GM18508 (cell line): ENCODE measurements around the gene EEF2K.
A peak's percentile ranks its signal among the peaks of the same experiment; 100 is the strongest.
"Not testable (repeated sequence)": the region's sequence is repeated elsewhere in the genome, so short reads cannot be mapped to it uniquely, and the experiment has no call there.

Source experiments
- ATAC-seq: cut with Tn5 transposase; IDR thresholded peaks from one replicate; pipeline ENCODE4 v1.9.1; 2021; ENCODE audit warnings: moderate number of reproducible peaks; ENCODE audit not compliant: insufficient read depth, unreplicated experiment

The EEF2K gene

DNA sequence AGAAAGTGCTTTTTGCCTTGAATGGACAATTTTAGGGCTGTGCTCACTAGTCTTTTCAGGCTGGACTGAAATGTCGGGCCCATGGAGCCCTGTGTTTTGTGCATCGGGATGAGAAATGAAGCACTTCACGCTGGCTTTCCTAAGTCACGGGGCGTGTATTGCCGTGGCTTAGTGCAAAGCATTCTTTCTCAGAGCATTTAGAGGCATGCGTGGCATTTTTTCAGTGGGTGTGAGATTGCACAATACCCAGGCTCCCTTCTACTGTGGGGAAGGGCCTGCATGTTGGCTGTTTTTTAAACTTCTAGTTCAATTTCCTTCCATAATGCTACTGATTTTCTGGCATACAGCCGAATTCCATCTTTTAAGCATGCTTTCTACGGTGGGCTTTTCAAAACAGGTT, 78.6 kb downstream of the EEF2K start:
- ATAC-seq, result no peak

DNA sequence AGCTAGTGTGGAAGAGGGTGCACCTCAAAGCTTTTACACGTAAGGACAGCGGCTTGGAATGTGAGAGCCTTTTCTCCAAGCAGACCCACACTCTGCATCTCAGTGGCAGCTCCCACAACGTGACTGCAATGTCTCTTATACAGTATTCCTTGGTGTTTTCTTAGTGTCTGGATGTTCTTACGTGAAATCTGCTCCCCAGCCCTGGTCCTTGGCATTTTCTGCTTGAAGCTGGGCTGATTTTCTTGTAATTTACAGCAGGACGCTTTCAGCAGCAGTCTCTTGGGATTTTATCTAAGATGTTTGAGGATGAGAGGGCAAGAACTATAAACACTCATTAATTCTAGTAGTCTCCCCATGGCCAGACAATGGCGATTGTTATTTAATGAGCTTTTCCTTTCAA, 79.0 kb downstream of the EEF2K start:
- ATAC-seq, result no peak

DNA sequence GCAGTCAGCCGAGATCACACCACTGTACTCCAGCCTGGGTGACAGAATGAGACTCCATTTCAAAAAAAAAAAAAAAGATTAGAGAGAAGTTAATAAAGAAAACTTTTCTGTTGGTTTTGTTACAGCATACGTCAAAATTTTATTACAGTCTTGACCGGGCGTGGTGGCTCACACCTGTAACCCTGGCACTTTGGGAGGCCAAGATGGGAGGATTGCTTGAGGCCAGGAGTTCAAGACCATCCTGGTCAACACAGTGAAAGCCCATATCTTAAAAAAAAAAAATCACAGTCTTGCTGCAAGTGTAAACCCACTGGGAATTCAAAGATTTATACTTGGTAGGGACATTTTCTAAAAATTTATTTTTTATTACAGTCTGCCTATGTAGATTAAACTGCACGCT, 84.9 kb downstream of the EEF2K start:
- ATAC-seq, result no peak

DNA sequence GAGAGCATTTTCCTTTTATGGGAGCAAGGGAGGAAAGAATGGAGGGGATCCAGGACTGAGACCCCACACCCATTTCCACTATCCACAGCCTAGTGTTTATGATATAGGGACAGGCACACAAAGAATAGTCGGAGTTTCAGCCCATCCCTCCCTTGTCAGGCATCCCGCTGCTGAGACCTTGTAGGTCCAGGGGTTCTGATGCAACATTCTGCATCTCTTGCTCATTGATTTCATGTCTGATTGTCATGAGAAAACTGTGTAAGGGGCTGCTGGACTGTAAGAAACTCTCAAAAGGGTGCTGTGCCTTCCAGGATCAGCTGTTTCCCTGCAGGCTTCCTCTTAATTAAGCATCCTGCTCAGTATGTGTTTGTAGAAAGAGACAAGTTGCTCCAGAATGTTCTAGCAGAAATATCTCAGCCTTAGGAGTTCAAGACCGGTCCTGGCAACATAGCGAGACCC, 85.8 kb downstream of the EEF2K start:
- no peak for ATAC-seq

DNA sequence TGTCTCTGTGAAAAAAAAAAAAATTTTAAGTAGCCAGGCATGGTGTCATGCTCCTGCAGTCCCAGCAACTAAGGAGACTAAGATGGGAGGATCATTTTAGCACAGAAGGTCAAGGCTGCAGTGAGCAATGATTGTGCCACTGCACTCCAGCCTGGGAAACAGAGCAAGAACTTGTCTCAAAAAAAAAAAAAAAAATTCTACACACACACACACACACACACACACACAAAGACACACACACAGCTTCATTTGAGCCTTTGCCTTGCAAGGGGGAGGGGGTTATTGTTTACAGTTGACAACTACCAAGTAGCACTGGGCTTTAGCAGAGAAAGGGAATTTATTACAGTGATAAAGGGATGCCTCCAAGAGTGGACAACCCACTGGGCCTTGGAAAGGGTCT, 86.2 kb downstream of the EEF2K start:
- no peak for ATAC-seq

DNA sequence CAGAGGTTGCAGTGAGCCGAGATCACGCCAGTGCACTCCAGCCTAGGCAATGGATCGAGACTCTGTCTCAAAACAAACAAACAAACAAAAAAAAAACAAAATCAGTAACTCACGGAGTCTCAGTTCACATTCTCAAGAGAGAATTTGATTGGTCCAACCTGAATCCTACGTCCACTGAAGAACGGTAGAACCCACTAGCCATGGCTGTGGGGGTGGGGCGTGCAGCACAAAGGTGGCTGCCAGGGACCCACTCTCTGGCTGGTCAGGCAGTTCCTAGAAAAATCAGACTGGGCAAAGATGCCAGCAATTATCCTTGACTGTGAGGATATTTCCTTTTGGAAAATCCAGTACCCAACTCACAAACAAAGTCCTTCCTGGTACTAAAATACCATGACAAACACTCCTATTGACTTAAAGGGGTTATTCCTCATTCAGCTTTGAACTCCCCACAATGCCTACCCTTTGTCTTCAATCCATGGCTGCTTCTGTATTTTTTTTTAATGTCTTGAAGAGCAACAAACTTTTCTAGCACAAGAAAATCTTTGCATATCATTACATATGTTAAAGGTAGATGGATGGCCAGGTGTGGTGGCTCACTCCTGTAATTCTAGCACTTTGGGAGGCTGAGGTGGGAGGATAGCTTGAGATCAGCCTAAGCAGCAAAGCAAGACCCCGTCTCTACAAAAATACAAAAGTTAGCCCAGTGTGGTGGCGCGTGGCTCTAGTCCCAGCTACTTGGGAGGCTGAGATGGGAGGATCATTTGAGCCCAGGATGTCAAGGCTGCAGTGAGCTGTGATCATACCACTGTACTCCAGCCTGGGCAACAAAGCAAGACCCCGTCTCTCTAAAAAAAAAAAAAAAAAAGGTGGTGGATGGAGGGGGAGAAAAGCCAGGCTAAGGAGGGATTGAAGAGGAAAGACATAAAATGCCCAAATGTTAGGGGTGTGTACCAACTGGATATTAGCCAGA, 87.3 kb downstream of the EEF2K start:
- no peak for ATAC-seq

DNA sequence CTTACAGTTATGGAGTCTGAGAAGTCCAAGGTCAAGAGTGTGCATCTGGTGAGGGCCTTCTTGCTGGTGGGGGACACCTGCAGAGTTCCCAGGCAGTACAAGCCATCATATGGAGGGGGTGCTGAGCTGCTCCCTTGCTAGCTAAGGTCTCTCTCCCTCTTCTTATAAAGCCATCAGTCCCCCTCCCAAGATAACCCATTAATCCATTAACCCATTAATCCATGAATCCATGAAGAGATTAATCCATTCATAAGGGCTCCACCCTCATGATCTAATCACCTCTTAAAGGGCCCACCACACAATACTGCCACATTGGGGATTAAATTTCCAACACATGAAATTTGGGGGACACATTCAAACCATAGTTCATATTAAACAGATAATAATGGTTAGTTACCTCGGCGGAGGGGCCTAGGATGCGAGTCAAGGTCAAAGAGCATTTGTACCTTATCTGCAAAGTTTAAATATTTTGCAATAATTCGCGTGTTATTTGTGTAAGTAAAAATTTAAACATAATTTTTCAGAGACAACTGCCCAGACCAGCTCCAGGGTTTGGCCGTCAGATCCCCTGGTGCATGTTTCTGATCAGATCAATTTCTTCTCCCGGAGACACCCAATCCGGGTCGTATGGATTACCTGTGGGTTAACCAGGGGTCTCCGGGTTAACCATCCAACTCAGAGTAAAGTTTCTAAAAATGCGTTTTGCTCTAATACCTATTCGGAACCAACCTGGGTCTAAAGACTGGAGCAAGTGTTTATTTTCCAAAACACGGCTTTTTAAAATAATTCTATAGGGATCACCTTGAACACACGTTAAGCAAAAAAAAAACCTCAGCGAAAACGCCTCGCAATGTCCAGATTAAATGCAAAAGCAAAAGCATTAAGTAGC, 90.4 kb downstream of the EEF2K start:
- no peak for ATAC-seq

DNA sequence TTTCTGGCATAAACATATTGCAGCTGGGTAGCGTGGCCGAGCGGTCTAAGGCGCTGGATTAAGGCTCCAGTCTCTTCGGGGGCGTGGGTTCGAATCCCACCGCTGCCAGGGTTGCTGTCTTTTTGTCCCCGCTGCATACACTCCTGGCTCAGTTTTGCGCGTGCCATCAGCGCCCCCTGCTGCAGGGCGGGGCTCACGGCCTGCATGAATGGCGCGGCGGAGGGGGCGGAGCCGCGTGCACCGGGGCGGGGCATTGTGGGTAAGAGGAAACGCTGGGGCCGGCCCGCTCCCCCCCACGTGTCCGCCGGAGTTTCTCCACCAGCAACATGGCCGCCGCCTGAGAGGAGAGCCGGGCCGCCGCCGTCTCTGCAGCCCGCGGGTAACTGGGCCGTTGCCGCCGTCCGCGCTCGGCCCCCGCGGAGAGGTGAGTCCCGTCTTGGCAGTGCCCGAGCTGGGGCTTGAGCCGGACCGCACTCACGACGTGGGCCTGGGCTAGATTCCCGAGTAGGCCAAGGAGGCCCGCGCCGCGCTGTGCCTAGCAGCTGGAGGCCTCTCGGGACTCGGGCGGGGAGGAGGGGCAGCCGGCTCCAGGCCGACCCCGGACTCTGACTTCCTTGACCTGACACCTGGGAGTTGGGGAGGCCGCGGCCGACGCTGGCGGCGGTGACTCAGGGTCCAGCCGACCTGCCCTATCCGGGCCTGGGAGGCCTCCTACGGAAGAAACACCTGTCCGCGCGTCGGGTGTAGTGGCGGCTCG, 91.2 kb downstream of the EEF2K start, which contains the start of gene POLR3E:
TSS of gene POLR3E (plus strand) at position 296 of the 757 bp plus-strand sequence. CDS start 5,560 bp downstream, outside the sequence.
- peak; percentile 74 for ATAC-seq

DNA sequence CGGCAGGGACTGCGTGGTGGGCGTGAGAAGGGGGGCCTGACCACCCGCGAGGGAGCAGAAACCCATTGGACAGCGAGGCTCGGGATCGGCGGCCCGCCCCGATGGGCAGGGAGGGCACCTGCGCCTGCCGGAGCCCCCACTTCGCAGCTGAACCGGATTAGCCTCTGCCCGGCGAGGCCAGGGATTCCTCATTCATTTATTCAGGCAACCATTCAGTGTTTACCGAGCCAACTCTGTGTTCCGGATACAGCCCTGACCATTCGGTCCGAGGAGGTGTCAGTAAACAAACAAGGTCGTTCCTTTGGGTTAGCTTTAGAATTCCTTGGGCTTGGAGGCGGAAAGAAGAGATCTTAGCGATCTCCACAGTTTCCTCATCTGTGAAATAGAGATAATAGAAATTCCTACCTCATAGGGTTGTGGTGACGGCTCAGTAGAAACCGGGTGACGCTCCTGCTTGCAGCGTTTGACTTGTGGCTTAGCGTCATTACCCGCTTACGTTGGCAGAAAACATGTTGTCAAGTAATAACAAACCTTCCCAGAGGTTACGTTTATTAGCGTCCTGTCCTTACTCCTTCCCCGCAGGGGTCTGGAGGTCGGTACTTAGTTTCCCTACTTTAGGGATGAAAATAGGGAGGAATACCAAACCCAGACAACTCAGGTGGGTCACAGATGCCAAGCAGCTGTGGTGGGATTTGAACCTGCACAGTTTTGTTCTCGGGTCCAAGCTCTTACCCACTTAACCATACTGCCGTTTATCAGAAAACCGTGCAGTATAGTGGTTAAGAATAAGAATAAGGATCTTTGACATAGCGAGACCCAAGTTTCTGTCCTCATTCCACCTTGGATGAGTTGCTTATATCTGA, 92.0 kb downstream of the EEF2K start:
- ATAC-seq, result no peak

DNA sequence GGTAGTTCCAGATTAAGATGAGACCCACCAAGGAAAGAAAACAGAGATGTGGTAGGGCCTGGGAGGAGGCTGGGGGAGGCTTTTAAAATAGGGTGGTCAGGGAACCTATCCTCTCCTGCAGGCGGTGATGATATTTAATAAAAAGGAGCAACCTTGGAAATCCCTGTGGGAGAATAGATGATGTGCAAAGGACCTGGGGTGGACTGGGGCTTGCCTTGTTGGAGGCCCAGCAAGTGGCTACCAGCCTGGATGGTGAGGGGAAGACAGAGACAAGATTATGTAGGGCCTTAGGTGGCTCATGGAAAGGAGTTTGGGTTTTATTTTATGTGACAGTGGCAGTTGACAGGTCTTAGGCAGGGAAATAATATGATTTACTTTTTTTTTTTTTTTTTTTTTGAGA, 93.0 kb downstream of the EEF2K start:
- no peak for ATAC-seq

DNA sequence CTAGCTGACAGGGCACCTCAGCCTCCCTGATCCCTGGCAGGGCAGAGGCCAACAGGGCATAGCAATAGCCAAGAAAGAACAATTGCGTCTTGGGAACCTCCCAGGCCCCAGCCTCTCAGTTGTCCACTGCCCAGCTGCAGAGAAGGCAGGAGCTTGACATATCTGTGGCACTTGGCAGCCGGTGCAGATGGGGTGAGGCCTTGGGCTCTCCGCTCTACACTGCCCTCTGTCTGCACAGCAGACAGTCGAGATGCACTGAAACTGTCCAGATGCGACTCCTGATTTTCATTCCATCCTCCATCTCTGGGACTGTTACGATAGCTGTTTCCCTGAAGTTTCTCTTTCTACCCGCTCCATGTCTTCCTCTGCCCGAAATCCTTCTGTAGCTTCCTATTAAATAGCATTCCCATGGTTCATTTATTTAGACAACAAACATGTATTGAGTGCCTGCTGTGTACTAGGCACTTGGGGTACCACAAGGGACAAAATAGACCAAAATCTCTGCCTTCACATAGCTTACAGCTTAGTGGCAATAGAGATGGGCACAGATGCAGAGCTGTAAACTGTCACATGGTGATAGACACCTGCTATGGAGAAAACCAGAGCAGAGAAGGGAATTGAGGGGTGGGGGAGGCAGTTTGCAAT, 94.5 kb downstream of the EEF2K start:
- no peak for ATAC-seq

DNA sequence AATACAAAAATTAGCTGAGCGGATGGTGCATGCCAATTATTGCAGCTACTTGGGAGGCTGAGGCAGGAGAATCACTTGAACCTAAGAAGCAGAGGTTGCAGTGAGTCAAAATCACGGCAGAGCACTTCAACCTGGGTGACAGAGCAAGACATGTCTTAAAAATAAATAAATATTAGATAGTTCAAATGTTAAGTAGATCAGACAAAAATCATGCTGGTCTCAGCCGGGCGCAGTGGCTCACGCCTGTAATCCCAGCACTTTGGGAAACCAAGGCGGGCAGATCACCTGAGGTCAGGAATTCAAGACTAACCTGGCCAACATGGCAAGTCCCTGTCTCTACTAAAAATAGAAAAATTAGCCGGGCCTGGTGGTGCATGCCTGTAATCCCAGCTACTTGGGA, 95.3 kb downstream of the EEF2K start:
- ATAC-seq, result not testable (repeated sequence)

DNA sequence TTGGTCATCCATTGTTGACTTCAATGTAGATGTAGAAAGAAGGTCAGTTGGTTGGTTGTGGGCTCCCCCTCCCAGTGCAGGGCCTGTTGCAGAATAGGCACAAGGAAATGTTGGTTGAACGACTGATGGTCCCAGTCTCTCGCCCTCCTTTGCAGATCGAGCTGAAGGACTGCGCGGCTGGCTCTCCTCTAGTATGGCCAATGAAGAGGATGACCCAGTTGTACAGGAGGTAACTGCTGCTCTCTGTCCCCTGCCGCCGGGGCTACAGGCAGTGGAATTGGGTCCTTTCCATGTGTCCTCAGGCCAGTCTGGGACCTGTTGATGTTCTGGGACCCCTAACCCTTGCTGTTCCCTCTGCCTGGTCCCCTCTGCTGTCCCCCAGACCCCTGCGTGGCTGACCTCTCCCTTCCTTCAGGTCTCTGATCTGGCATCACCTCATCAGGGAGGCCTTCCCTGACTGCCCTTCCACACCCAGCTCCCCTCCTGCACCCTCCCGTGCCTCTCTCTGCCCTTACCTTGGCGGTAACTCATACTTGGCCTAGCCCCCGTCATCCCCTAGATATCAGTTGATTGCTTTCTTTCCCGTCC, 96.8 kb downstream of the EEF2K start:
- ATAC-seq, result no peak

DNA sequence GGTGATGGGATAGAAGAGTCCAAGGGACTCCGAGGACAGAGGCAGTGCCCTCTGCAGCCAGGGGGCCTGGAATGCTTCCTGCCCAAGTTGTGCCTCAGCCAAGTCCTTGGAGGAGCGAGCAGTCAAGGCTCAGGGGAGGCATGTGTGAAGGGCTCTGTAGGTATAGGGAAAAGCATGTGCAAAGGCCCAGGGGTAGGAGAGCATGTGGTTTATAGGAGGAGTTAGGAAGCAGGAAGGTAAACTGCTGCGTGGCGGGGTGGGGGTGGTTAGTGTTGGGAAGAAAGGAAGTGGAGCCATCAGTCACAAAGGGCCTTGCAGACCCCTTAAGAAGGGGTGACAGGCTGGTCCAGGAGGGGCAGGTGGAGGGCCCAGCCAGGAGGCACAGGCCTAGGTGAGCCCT, 98.3 kb downstream of the EEF2K start:
- no peak for ATAC-seq

DNA sequence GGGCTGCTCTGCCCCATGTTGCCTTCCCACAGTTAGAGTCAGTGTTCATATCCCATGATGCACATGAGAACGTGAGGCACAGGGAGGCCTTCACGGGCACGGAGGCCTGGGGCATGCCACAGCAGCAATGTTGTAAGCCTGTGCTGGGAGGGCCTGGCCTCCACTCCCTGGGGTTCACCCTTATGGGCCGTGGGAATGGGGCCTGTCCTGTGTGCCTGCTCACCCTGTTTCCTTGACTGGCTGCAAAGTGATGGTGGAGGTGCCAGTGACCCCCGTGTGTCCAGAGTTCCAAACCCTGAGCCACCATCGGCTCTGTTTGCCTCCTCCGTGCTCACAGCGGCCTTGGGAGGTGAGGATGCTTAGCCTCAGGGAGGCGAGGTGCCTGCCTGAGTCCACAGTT, 100.7 kb downstream of the EEF2K start:
- no peak for ATAC-seq

DNA sequence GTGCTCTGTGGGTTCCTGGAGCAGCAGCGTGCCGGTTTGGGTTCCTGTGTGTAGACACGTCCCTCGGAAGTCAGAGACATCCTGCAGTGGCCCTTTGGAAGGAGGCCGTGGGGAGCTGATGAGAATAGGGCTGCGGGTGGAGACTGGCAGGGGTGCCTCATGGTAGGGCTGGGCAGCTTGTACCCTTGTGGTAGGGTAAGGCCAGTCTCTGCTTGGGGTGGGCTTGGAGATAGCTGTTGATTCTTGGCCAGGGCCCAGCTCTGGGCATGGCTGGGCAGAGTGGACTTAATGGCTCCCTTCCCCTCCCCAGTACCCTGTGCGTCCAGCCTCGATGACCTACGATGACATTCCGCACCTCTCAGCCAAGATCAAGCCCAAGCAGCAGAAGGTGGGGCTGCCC, 101.8 kb downstream of the EEF2K start:
- no peak for ATAC-seq

DNA sequence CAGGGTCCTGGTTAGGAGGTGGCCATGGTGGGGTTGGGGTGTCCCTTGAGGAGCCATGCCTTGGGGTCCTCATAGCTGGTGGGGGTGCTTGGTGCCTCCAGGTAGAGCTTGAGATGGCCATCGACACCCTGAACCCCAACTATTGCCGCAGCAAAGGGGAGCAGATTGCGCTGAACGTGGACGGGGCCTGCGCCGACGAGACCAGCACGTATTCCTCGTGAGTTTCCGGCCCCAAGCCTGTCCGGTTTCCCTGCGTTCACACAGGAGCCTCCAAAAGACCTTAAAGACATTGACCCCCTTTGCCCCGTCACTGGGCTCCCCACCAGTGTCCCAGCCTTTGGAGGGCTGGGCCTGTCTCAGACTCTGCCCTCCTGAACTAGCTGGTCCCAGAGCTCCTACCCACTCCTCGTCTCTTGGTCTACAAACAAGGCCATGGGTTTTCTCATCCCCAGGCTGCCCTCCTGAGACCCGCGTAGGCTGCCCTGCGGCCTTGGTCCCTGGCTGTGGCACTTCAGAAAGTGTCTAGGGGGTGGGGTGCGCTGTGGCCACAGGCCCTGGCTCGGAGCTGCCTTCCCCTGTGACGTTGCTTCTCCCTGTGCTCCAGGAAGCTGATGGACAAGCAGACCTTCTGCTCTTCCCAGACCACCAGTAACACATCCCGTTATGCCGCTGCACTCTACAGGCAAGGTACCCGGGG, 102.9 kb downstream of the EEF2K start:
- no peak for ATAC-seq

DNA sequence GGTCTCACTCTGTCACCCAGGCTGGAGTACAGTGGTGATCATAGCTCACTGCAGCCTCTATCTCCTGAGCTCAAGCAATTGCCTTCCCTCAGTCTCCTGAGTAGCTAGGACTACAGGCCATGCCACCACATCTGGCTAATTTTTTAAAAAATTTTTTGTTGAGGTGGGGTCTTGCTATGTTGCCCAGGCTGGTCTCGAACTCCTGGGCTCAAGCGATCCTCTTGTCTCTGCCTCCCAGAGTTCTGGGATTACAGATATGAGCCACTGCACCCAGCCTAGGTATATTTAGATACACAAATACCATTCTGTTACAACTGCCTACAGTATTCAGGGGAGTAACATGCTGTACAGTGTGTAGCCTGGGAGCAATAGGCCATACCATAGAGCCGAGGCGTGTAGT, 105.4 kb downstream of the EEF2K start:
- no peak for ATAC-seq
